ENCODE results near the gene NDUFAF2.

DNA sequence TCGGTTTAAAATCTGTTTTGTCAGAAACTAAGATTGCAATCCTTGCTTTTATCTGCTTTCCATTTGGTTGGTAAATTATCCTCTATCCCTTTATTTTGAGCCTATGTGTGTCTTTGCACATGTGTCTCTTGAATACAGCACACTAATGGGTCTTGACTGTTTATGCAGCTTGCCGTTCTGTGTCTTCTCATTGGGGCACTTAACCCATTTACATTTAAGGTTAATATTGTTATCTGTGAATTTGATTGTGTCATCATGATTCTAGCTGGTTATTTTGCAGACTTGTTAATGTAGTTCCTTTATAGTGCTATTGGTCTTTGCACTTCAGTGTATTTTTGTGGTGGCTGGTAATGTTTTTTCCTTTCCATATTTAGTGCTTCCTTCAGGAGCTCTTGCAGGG, 253.6 kb downstream of the NDUFAF2 start:
- no peak for TF ChIP-seq TCF12 (IDR thresholded peaks at IDR 0.05; ENCODE audit: low read depth, low read length)
- no peak for TF ChIP-seq EZH2 (IDR thresholded peaks at IDR 0.05; ENCODE audit: borderline replicate concordance, control insufficient read depth, low read depth, low read length)
- no peak for TF ChIP-seq CHD1 (IDR thresholded peaks at IDR 0.05; ENCODE audit: low read depth, low read length)
- TF ChIP-seq, protein P1, sequence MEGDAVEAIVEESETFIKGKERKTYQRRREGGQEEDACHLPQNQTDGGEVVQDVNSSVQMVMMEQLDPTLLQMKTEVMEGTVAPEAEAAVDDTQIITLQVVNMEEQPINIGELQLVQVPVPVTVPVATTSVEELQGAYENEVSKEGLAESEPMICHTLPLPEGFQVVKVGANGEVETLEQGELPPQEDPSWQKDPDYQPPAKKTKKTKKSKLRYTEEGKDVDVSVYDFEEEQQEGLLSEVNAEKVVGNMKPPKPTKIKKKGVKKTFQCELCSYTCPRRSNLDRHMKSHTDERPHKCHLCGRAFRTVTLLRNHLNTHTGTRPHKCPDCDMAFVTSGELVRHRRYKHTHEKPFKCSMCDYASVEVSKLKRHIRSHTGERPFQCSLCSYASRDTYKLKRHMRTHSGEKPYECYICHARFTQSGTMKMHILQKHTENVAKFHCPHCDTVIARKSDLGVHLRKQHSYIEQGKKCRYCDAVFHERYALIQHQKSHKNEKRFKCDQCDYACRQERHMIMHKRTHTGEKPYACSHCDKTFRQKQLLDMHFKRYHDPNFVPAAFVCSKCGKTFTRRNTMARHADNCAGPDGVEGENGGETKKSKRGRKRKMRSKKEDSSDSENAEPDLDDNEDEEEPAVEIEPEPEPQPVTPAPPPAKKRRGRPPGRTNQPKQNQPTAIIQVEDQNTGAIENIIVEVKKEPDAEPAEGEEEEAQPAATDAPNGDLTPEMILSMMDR (IDR thresholded peaks at IDR 0.05 in 2 of 3, conservative IDR thresholded peaks at IDR 0.05 in 1 of 3; ENCODE audit: control insufficient read depth in 2 of 3, extremely low read depth in 1 of 3, insufficient read depth in 1 of 3, low read depth in 3 of 3, low read length in 3 of 3): no peak
- TF ChIP-seq POLR2AphosphoS5 (IDR thresholded peaks at IDR 0.05; ENCODE audit: low read length): no peak
- no peak for TF ChIP-seq SP1 (IDR thresholded peaks at IDR 0.05; ENCODE audit: low read depth, low read length)
- no peak for TF ChIP-seq YY1 (IDR thresholded peaks at IDR 0.05; ENCODE audit: low read depth, low read length)
